Iris pigment epithelial cell (primary cell): Measurements from ENCODE around the gene METTL24.
"Not testable (repeated sequence)": the region's sequence is repeated elsewhere in the genome, so short reads cannot be mapped to it uniquely, and the experiment has no call there.

Experiments used
- DNase-seq: peaks from one replicate; pipeline ENCODE4 v3.0.0-alpha.2; 2011; ENCODE audit warnings: low read depth

Gene METTL24

DNA sequence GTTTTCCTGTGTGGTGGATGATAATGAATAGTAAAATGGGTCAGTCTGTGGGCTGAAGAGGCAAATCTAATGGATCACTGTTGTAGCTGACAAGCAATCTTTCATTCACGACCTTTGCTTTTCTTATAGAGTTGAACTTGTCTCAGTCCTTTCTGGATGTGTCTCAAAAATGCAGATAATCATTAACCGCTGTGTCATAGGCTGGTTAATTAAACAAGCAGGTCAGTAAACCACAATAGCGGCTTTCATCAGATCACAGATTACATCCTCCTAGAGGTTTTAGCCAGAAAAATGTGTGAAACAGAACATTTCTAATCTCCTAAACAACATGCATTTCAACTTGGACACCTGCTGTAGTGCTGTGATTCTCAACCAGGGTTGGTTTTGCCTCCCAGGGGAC is 2.5 kb upstream of the METTL24 start:
- DNase-seq, result no peak

- no peak for DNase-seq
These were observed 1.4 kb upstream of the METTL24 start for GRCh38 chr6:110359556-110359955.

DNA sequence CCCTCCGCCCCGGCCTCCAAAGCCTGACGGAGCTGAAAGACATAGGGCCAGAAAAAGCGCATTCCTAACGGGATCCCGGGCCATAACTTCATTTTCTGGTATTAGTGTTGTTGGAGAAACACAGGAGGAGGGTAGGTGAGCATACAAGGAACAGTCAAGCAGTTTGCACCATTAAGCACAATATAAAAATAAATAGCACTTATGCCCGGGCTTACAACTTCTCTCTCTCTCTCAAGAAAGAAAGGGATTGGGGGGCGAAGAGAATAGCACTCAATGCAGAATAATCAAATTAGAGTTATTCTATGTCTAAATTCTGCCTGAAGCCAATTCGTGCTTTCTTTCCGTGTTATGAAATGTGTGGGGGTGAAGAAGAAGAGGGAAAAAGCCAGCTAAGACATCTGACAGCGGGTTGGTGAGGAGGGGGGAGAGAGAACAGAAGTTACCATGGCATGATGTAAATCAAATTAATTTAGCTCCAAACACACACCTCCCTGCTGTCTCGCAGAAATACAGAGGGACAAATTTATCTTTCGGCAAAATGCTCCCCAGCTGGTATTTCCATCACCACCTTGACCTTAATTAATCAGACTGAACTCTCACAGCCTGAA is 508 bp upstream of the METTL24 start:
- DNase-seq, result no peak

- DNase-seq, result peak; percentile 10
These were observed 868 bp downstream of the METTL24 start for GRCh38 chr6:110357298-110357663.

DNA sequence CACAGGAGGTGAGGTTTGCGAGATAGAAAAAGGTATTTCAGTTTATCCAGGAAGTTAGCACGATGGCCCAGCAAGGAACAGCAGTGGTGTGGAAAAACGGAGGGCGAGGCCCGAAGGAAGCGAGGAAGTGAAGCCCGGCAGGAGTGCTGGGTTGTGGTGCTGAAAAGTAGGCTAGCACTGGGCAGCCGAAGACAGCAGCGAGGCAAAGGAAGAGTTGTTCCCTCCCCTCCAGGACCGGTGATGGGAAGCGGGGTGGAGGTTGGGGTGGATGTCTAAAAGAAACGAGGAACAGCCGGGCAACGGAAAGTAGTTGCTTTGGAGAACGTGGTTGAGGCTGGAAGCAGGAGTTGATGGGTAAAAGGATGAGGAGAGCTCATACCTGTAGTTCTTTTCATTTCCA is 1.4 kb downstream of the METTL24 start:
- DNase-seq, result no peak

- no peak for DNase-seq
These were observed 2.4 kb downstream of the METTL24 start for GRCh38 chr6:110355727-110356126.

GRCh38 chr6:110355022-110355421 is 3.1 kb downstream of the METTL24 start:
- no peak for DNase-seq

- DNase-seq, result no peak
These were observed 4.0 kb downstream of the METTL24 start for GRCh38 chr6:110354153-110354552.

GRCh38 chr6:110353457-110354001 is 4.6 kb downstream of the METTL24 start:
- DNase-seq, result no peak

GRCh38 chr6:110352563-110353262 is 5.4 kb downstream of the METTL24 start:
- DNase-seq, result peak; percentile 27

DNA sequence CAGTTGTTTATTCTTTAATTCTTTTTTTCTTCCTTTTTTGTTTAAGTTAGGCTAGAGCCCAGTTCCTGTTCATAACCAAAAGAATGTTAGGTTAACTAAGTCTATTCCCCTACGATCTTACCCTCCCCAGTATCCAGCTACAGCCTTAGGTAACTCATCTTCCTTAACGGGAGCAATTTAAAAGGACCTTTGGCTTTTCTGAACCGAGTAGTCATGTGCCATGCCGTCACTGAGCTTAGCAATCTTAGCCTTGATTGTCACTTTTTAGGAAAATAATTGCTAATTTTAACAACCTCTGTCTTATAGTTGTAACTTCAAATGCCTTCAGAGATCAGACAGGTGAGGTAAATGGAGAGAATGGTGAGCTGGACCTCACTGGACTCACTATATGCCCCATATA is 6.2 kb downstream of the METTL24 start:
- DNase-seq, result no peak

DNA sequence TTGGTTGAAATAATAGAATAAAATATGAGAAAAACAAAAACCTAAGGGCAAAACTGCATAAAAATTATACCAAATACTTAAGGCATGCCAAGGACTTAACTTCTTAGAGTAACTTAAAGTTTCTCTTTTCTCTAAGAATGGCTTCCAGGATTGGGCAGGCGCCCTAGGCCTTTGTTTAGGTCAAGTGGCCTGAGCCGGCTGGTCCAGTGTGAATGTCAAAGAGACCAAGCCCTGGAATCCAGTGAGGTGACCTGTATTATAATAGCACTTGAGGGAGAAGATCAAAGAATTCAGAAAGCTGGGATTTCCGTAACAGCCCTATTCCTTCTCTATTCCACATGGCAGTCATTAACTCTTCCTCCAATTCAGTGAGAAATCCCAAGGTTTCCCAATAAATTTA is 6.6 kb downstream of the METTL24 start:
- no peak for DNase-seq

DNA sequence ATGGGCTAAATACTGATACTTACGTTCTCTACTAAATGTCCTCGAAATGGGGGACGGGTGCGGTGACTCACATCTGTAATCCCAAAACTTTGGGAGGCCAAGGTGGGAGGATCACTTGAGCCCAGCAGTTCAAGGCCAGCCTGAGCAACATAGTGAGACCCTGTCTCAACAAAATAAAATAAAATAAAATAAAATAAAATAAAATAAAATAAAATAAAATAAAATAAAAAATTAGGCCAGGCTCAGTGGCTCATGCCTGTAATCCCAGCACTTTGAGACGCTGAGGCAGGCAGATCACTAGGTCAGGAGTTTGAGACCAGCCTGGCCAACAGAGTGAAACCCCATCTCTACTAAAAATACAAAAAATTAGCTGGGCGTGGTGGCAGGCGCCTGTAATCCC is 7.6 kb downstream of the METTL24 start:
- not testable (repeated sequence) for DNase-seq

DNA sequence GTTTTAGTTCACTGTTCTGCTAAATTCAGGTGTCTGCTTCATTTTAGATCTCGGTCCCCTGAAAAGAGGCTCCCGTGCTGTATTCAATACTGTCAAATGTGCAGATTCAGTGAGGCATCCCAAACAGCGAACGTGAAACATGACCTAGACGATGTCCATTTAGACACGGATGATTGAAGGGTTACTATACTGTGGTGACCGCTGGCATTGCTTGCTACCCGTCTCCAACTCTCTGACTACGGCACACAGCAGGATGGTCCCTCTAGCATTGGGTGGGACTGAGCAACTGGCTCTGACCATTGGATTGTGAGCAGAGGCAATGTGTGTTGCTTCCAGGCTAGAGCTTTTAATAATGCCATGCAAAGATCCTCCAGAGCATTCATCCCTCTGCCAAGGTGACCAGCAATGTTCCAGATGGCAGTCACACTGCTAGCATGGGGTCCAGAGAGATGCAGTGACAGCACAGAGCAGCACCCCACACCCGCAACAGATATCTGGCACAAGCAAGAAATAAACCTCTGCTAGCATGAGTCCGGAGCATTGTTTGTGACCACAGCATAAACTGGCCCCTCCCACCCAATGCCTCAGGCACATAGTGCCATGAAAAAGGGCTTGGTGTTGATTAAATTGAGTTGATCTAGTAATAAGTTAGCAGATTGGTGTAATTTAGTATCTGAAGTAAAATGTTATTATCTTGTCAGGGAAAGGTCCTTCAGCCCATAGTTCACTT is 9.0 kb downstream of the METTL24 start:
- no peak for DNase-seq

GRCh38 chr6:110345025-110345424 is 13.1 kb downstream of the METTL24 start:
- DNase-seq, result no peak

- no peak for DNase-seq
These were observed 15.4 kb downstream of the METTL24 start for GRCh38 chr6:110342759-110343158.

DNA sequence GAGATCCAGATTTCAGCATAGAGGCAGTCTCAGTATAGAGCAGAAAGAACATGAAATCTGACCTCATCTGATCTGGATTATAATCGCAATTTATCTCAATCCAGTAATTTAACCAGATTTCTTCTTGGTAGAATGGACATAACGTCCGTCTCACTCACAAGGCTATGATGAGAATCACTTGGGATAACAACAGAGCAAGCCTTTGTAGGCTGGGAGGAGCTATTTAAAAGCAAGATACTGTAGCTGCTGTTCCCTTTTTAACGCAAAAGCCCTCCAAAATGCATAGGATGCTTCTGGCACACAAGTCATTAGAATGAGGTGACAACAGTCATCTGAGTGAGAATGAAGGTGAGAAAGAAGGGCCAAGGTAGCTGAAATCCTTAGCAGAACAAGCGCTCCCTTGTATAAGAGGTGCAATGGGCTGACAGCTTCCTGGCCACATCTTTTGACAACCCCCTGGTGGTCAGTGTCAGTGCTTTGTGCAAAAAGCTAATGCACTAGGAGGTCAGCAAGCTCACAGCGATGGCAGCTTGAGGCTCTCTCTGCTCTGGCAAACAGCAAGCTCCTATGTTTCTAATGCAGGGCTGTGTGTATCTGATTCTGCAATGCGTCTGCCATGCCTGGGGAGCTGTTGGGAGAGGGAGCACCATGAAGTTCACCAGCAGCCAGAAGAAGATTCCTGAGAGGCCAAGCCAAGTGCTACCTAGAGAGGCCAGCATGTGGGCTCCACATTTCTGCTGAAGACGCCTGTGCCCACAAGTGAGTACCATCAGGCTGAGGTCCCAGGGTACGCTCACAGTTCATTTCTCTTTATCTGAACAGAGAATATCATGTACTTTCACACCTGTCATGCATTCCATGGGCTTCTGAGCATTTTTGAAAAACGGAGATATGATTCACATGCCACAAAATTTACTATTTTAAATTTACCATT is 16.2 kb downstream of the METTL24 start:
- peak; percentile 34 for DNase-seq

- DNase-seq, result no peak
These were observed 17.1 kb downstream of the METTL24 start for GRCh38 chr6:110341067-110341466.

GRCh38 chr6:110340392-110340965 is 17.7 kb downstream of the METTL24 start:
- DNase-seq, result no peak

DNA sequence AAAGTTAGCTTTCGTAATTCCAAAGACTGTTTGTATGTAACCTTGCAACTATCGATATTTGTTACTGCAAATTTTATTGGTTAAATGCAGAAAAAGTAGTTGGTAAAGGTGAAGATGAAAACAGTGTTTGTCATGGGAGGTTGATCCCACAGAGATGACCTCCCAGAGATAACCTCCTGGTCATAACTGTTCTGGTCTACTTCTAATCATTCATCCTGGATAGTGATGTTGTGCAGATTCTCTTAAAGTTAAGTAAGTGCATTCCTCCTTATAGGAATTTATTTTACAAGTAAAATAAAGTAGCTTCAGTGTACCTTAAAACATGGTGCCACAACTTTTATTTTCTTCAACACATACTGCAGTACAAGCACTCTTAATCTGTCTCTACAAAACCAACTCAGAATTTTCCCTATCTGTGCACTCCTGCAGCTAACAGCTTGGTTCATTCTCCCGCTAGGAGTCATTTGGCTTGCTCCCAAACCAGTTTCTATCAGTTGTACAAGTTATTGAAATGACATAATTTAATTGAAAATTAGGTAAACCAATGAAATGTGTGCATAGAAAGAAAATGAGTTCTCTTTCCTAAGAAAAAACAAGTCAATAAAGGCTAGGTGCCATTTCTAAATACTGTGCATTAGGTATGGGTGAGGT is 19.2 kb downstream of the METTL24 start:
- peak; percentile 20 for DNase-seq

GRCh38 chr6:110337486-110337885 is 20.7 kb downstream of the METTL24 start:
- DNase-seq, result no peak
